SU-DHL-6 (cell line): ENCODE data around the gene ASGR2.

Experiments used
- H2AFZ ChIP-seq: fragments of 200-600 bp; sonication (generic); 2 replicates; pipeline ENCODE4 v1.6.1; 2014; ENCODE audit warnings: low read depth, mild to moderate bottlenecking, moderate library complexity, mixed read lengths, antibody characterized with exemption, low read length; ENCODE audit not compliant: severe bottlenecking
- H3F3A ChIP-seq: fragments of 200-600 bp; shearing (Covaris generic); 2 replicates; pipeline ENCODE4 v1.6.0; 2016; ENCODE audit warnings: antibody characterized with exemption, mild to moderate bottlenecking; ENCODE audit not compliant: insufficient read depth
- H3K27ac ChIP-seq: fragments of 200-600 bp; sonication (generic); 2 replicates; pipeline ENCODE4 v1.5.1; 2016; ENCODE audit warnings: low read depth, mild to moderate bottlenecking, low read length, moderate library complexity, mixed read lengths
- H3K27me3 ChIP-seq: fragments of 200-600 bp; sonication (generic), shearing (Covaris generic); 2 replicates; pipeline ENCODE4 v1.6.0; 2014; ENCODE audit warnings: mild to moderate bottlenecking, low read length
- H3K36me3 ChIP-seq: fragments of 200-600 bp; sonication (generic); 2 replicates; pipeline ENCODE4 v1.6.1; 2014; ENCODE audit warnings: mild to moderate bottlenecking, low read length, mixed read lengths
- H3K4me2 ChIP-seq: fragments of 300-600, 200-600 bp; shearing (Covaris generic), sonication (generic); 2 replicates; pipeline ENCODE4 v1.6.0; 2014; ENCODE audit warnings: low read length, low read depth, mild to moderate bottlenecking; ENCODE audit not compliant: poor library complexity, severe bottlenecking
- H3K4me3 ChIP-seq: fragments of 200-600 bp; sonication (generic); 2 replicates; pipeline ENCODE4 v1.5.1; 2014; ENCODE audit warnings: antibody characterized with exemption, low read length, mild to moderate bottlenecking, mixed read lengths; ENCODE audit not compliant: insufficient read depth, poor library complexity, severe bottlenecking
- H3K79me2 ChIP-seq: fragments of 200-600 bp; sonication (generic); 2 replicates; pipeline ENCODE4 v1.6.1; 2014; ENCODE audit warnings: mild to moderate bottlenecking, low read length, moderate library complexity; ENCODE audit not compliant: insufficient read depth
- H3K9ac ChIP-seq: fragments of 200-600 bp; sonication (generic); 2 replicates; pipeline ENCODE4 v1.7.0; 2014; ENCODE audit warnings: mild to moderate bottlenecking, low read length
- H3K9me2 ChIP-seq: fragments of 200-600 bp; sonication (generic); replicated peaks from 2 replicates; pipeline ENCODE4 v1.6.1; 2014; ENCODE audit warnings: low read length; ENCODE audit not compliant: insufficient read depth
- H3K9me3 ChIP-seq: fragments of 200-600 bp; sonication (generic); 2 replicates; pipeline ENCODE4 v1.6.1; 2014; ENCODE audit warnings: low read length, mixed read lengths; ENCODE audit not compliant: insufficient read depth
- H4K20me1 ChIP-seq: fragments of 200-600 bp; sonication (generic); 2 replicates; pipeline ENCODE4 v1.6.1; 2014; ENCODE audit warnings: low read depth, mild to moderate bottlenecking, antibody characterized with exemption, low read length, moderate library complexity, mixed read lengths
- EZH2phosphoT487 ChIP-seq: fragments of 200-600 bp; sonication (generic), shearing (Covaris generic); conservative IDR thresholded peaks from 2 replicates; pipeline ENCODE4 v1.6.1; 2018; ENCODE audit warnings: mild to moderate bottlenecking, antibody characterized with exemption, low read length, moderate library complexity, mixed read lengths
- TF ChIP-seq, protein P1 (sequence below): fragments of 200-600 bp; sonication (generic); IDR thresholded peaks from one replicate; pipeline ENCODE4 v1.5.1; 2017; ENCODE audit warnings: antibody characterized with exemption, mild to moderate bottlenecking, low read length, moderate library complexity; ENCODE audit not compliant: insufficient read depth, poor library complexity, severe bottlenecking

The ASGR2 gene

DNA sequence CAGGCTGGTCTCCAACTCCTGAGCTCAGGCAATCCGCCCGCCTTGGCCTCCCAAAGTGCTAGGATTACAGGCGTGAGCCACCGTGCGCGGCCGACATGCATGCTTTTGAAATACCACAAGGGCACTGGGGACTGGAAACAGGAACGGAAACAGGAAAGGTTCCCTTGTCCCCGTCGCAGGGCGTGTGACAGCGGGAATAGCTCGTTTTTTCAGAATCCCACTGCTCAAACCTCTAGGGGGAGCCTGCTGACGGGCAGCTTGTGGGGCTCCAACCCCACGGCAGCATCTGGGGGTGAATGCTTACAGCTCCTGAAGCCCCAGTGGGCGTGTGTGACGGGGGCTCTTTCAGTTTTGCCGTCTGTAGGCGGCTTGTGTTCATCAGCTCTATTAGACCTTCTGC, 18.8 kb upstream of the ASGR2 start:
- H2AFZ ChIP-seq: no peak overlapping the region
- no peak overlapping the region for H3K4me3 ChIP-seq
- no peaks in the 10 kb centered on the region for H3K9me3 ChIP-seq
- 0 out of 2 replicates have a peak, but pooled peaks cover 6% of the 10 kb centered on the region for H3F3A ChIP-seq
- H3K36me3 ChIP-seq: no peaks in the 10 kb centered on the region
- no peak overlapping the region for H3K9ac ChIP-seq
- H3K4me2 ChIP-seq: no peak overlapping the region
- no peaks in the 10 kb centered on the region for H3K9me2 ChIP-seq
- no peak overlapping the region for H3K27ac ChIP-seq
- no peaks in the 10 kb centered on the region for H3K79me2 ChIP-seq
- TF ChIP-seq, protein P1, sequence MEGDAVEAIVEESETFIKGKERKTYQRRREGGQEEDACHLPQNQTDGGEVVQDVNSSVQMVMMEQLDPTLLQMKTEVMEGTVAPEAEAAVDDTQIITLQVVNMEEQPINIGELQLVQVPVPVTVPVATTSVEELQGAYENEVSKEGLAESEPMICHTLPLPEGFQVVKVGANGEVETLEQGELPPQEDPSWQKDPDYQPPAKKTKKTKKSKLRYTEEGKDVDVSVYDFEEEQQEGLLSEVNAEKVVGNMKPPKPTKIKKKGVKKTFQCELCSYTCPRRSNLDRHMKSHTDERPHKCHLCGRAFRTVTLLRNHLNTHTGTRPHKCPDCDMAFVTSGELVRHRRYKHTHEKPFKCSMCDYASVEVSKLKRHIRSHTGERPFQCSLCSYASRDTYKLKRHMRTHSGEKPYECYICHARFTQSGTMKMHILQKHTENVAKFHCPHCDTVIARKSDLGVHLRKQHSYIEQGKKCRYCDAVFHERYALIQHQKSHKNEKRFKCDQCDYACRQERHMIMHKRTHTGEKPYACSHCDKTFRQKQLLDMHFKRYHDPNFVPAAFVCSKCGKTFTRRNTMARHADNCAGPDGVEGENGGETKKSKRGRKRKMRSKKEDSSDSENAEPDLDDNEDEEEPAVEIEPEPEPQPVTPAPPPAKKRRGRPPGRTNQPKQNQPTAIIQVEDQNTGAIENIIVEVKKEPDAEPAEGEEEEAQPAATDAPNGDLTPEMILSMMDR: peak; percentile 33
- TF ChIP-seq EZH2phosphoT487: no peak
- H3K27me3 ChIP-seq: no peaks in the 10 kb centered on the region
- no peaks in the 10 kb centered on the region for H4K20me1 ChIP-seq

DNA sequence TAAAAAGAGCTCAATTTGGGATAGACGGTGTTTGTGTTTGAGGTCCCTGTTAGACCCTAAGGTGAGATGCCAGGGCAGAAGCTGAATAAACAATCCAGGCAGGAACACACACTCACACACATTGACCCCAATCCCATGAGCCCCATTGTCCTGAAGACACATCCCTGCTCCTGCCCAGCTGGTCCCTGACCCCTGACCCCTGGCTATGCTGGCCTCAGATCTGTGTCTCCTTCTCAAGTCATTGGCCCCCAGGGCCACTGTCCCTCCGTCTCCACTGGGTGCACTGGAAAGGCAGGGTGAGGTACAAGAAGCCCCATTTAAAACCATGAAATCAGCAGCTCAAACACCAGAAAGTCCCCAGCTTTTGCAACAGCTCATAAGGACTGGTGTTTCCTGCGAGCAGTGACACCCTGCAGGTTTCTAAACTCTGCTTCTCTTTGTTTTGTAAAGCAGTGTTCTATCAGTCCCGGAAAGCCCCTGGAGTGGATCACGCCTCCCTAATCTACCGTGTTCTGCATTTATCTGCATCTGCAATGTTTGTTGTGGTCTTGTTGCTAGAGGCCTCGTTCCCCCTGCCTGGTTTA, 18.0 kb upstream of the ASGR2 start:
- Histone ChIP-seq H2AFZ (no peak overlapping the region), H3K27me3 (no peaks in the 10 kb centered on the region), H3K9me2 (no peaks in the 10 kb centered on the region), H3K36me3 (no peaks in the 10 kb centered on the region), H3K4me3 (no peak overlapping the region), H3F3A (0 out of 2 replicates have a peak, but pooled peaks cover 6% of the 10 kb centered on the region), H3K4me2 (no peak overlapping the region), H3K9me3 (no peaks in the 10 kb centered on the region), H4K20me1 (no peaks in the 10 kb centered on the region), H3K9ac (no peak overlapping the region), H3K79me2 (no peaks in the 10 kb centered on the region), H3K27ac (no peak overlapping the region)
- TF ChIP-seq, protein P1: no peak
- TF ChIP-seq EZH2phosphoT487: no peak

DNA sequence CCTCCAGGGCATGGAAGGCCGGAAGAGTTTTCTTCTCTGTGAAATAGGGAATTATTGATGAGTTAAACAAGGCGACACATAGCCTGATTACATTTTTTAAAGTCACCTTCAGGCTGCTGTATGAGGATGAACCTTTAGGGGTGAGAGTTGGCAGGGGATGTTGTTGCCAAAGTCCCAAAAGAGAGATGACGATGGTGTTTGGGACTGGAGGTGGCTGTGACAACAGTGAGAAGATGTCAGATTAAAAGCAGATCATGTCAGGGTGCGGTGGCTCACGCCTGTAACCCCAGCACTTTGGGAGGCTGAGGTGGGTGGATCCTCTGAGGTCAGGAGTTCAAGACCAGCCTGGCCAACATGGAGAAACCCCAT, 16.8 kb upstream of the ASGR2 start:
- H3K4me3 ChIP-seq: no peak overlapping the region

More for the DNA sequence above, 16.8 kb upstream of the ASGR2 start:
- Histone ChIP-seq H3K27me3 (no peaks in the 10 kb centered on the region), H3K36me3 (no peaks in the 10 kb centered on the region), H3K27ac (no peak overlapping the region), H3K79me2 (no peaks in the 10 kb centered on the region), H4K20me1 (no peaks in the 10 kb centered on the region), H3F3A (0 out of 2 replicates have a peak, but pooled peaks cover 6% of the 10 kb centered on the region), H3K9ac (no peak overlapping the region), H3K4me2 (no peak overlapping the region), H2AFZ (no peak overlapping the region), H3K9me2 (no peaks in the 10 kb centered on the region), H3K9me3 (no peaks in the 10 kb centered on the region)
- TF ChIP-seq, protein P1: no peak
- no peak for TF ChIP-seq EZH2phosphoT487
